Measurements from ENCODE around the gene NDUFS4.
"Not testable (repeated sequence)": the region's sequence is repeated elsewhere in the genome, so short reads cannot be mapped to it uniquely, and the experiment has no call there.

Gene NDUFS4

DNA sequence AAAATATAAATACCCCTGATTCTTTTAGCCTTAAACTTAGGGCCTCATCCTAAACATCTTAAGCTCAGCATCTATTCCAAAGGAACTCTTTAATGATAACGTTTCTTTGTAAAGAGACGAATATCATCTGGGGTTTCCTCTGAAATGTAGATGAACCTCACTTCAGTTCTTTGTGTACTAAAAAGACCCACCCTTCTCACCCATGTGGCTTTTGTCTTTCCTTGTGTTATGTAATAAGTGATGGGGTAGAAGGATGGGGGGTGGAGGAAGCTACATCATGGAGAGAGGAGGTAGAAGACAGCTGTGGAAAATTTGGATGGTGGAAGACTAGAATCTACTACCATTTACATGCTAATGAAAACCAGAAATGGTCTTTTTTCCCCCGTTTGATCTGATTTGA, 111.0 kb downstream of the NDUFS4 start:
- no peak for DNase-seq

DNA sequence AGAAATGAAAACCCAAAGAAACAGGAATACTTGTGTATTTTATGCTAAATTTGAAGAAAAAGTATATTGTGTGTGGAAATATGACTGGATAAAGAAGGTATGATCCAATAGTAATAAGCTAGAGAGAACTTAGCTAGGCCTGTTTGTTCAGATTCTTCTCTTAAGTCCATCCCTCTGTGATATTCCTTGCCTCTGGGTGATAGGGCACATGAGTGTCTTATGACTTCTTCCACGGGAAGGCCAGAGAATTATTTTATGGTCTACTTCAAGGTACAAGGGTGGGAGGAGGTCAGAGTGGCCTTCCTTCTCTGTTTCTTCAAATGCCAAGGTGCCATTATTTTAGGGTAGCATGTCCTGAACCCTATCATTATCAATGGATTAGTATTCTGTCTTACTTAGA, 113.7 kb downstream of the NDUFS4 start:
- DNase-seq: no peak

DNA sequence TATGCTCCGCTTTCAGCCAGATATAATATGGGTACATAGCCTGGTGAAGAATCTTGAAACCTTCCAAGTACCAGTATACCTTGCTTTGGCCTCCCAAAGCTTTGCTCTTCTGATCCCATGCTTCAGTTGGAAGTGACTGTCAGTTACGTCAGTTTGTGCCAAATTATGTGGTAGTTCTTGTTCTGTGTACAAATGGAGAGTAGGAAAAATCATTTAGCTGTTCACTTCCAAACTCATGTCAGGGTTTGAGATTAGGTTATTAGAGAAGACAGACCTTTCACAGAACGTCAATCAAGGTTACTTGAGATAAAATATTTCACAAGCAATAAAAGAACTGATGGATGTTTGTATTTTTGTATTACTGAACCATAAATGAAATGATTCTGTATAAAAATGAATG, 117.2 kb downstream of the NDUFS4 start:
- no peak for DNase-seq

DNA sequence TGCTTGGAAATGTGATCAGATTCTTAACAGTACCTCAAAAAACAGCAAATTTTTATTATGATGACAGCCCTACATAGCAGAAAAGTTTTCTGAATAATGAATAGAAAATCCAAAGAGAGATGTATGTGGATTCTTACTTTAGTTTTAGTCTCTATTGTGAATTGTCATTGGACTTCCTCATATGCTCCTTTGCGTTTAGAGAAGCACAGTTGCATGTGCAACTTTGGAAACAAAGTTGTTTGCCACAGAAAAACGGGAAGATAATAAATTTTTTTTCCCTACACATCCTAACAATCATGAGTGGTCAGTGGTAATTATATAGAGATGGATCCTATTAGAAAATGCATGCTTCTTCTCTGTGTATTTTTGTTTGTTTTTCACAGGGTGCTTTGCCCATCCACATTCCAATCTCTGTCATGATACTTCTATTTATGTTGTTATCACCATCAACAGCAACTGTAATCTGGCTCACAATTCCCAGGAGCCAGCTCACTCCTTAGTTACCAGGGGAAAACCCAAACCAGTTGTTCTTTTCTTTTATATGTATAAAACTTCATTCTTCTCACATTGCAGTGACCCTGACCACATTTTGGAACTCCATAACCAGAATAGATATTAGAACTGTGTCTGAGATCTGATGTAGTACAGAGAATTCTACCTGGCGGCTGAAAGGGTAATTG, 118.7 kb downstream of the NDUFS4 start:
- no peak for DNase-seq

DNA sequence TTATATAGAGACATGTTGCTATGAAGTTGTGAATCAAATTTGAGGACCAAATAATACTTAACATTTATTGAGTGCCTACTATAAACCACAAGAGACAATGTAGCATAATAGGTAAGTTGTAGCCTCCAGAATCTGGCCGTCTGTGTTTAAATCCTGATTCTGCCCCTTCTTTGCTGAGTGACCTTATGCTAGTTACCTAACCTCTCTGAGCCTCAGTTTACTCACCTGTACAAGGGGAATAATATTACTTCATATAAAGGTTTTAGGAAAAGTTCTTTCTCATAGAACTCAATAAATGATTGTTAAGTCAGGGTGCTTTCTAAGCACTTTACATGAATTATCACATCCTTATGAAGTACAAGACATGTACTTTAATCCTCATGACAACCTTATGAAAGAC, 120.6 kb downstream of the NDUFS4 start:
- no peak for DNase-seq

DNA sequence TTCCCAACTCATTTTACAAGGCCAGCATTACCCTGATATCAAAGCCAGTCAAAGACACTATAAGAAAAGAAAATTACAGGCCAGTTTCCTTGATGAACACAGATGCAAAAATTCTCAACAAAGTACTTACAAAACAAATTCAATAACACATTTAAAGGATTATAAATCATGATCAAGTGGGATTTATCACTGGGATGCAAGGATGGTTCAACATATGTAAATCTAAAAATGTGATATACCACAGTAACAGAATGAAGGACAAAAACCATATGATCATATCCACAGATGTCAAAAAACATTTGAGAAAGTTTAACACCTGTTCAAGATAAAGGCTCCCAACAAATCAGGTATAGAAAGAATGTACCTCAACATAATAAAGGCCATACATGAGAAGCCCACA, 130.6 kb downstream of the NDUFS4 start:
- no peak for DNase-seq

DNA sequence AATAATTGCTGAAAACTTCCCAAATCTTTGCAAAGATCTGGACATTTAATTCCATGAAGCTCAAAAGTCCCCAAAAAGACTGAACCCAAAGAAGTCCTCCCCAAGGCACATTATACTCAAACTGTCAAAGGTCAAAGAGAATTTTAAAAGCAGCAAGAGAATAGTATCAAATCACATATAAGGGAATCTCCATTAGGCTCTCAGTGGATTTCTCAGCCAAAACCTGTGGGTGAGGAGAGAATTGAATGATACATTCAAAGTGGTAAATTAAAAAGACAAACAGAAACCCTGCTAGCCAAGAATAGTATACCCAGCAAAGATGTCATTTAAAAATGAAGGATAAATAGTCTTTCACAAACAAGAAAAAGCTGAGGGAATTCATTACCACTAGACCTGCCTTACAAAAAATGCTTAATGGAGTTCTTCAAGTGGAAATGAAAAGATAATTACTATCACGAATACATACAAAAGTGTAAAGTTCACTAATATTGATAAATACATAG, 134.1 kb downstream of the NDUFS4 start:
- no peak for DNase-seq

DNA sequence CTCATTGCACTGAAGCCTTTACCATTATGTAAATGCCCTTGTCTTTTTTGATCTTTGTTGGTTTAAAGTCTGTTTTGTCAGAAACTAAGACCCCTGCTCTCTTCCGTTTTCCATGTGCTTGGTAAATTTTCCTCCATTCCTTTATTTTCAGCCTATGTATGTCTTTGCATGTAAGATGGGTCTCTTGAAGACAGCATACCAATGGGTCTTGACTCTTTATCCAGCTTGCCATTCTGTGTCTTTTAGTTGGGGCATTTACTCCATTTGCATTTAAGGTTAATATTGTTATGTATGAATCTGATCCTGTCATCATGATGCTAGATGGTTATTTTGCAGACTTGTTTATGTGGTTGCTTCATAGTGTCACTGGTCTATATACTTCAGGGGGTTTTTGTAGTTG, 150.0 kb downstream of the NDUFS4 start:
- DNase-seq: not testable (repeated sequence)

DNA sequence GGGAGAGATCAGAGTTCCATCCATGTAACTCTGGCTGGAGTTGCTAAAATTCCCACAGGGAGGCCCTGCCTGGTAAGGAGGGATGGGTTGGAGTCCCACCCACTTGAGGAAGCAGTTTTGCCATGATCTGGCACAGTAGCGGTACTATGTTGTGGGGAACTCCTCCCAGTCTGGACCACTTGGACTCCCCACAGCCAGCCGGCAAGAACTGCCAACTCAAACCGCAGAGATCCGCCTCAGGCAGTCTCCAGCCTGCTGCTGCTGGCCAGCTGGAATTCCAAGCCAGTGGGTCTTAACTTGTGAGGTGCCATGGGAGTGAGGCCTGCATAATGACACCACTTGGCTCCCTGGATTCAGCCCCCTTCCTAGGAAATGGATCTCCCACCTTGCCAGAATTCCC, 151.9 kb downstream of the NDUFS4 start:
- DNase-seq: no peak

DNA sequence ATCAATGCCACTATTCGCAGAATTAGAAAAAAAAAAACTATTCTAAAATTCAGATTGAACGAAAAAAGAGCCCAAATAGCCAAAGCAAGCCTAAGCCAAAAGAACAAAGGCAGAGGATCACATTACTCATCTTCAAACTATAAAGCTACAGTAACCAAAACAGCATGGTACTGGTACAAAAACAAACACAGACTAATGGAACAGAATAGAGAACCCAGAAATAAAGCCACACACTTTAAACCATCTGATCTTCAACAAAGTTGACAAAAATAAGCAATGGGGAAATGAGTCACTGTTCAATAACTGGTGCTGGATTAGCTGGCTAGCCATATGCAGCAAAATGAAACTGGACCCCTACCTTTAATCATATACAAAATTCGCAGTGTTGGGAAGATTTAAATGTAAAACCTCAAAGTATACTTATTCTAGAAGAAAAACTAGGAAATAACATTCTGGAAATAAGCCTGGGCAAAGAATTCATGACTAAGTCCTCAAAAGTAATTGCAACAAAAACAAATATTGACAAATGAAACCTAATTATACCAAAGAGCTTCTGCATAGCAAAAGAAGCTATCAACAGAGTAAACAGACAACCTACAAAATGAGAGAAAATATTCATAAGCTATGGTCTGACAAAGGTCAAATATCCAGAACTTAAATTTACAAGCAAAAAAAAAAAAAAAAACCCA, 153.7 kb downstream of the NDUFS4 start:
- DNase-seq: no peak

DNA sequence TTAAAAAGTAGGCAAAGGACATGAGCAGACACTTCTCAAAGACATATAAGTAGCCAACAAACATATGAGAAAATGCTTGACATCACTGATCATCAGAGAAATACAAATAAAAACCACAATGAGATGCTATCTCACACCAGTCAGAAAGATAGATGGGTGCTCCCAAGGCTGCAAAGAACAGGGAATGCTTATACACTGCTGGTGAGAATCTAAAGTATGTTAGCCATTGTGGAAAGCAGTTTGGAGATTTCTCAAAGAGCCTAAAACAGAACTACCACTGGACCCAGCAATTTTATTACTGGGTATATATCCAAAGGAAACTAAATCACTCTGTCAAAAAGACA, 154.2 kb downstream of the NDUFS4 start:
- no peak for DNase-seq

DNA sequence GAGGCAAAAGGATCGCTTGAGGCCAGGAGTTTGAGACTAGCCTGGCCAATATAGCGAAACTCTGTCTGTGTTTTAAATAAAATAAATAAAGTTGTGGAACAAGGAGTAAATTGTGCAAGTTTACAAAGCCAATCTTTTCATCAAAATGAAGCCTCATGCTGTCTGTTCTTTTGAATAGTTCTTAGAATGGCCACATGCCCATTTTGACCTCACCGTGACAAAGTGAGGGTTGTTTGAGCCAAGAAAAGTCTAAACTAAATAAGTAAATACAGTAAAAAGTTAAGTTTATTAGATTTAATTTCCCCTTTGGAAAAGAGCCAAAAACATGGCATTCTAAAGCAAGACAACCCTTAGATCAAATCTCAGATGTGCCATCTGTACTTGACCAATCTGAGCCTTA, 165.7 kb downstream of the NDUFS4 start:
- DNase-seq: no peak

DNA sequence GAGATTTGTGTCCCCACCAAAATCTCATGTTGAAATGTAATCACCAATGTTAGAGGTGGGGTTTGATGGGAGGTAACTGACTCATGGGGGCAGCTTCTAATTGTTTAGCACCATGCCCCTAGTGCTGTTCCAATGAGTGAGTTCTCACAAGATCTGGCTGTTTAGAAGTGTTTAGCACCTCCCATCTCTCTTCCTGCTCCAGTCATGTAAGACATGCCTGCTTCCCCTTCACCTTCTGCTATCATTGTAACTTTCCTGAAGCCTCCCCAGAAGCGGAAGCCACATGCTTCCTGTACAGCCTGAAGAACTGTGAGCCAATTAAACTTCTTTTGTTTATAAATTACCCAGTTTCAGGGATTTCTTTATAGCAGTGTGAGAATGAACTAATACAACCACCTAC, 170.5 kb downstream of the NDUFS4 start:
- no peak for DNase-seq

All from NCI-H524 (cell line).